Measurements from ENCODE around the gene FAM89B. TPM values are rescaled to one million over a fixed set of nuclear protein-coding genes. Genes with fewer than 3 reads are reported as not detected.

The FAM89B gene
- total RNA-seq, 1 donor from 2014 or later = 45.1 TPM

- DNase-seq (ENCODE audit: missing footprints) (peak; percentile 100), ATAC-seq (peak; percentile 91)
- intact Hi-C loops (cut with DNase I) = loop anchor here (2.0 kb wide), 3 partner anchors 37 to 75 kb away; partner anchors contain the start of gene RELA
These were observed 43.1 kb downstream of the FAM89B start, which contains the start of gene PCNX3 for GRCh38 chr11:65615229-65615949. TSS of gene PCNX3 (plus strand) at chr11:65615776. CDS start at chr11:65616312, 536 bp downstream.

GRCh38 chr11:65615950-65616574, 43.7 kb downstream of the FAM89B start:
- ATAC-seq (no peak), DNase-seq (ENCODE audit: missing footprints) (peak; percentile 86)
- intact Hi-C loops (cut with DNase I) = loop anchor here (2.0 kb wide), 3 partner anchors 37 to 75 kb away; partner anchors contain the start of gene RELA

GRCh38 chr11:65616575-65617001, 44.2 kb downstream of the FAM89B start:
- DNase-seq (ENCODE audit: missing footprints) (no peak), ATAC-seq (no peak)
- intact Hi-C loops (cut with DNase I) = no loop called here

- intact Hi-C loops (cut with DNase I) = no loop called here
- no peak for ATAC-seq
- no peak for DNase-seq (ENCODE audit: missing footprints)
These were observed 45.0 kb downstream of the FAM89B start for GRCh38 chr11:65617136-65617850.

GRCh38 chr11:65617990-65618751, 45.8 kb downstream of the FAM89B start:
- intact Hi-C loops (cut with DNase I) = no loop called here
- DNase-seq (ENCODE audit: missing footprints) = no peak
- no peak for ATAC-seq

GRCh38 chr11:65618763-65619162, 46.4 kb downstream of the FAM89B start:
- intact Hi-C loops (cut with DNase I) = no loop called here
- ATAC-seq = no peak
- no peak for DNase-seq (ENCODE audit: missing footprints)

GRCh38 chr11:65619281-65619928, 47.1 kb downstream of the FAM89B start:
- intact Hi-C loops (cut with DNase I) = no loop called here
- ATAC-seq = no peak
- DNase-seq (ENCODE audit: missing footprints) = no peak

GRCh38 chr11:65620666-65621065, 48.3 kb downstream of the FAM89B start:
- DNase-seq (ENCODE audit: missing footprints) (no peak), ATAC-seq (no peak)
- intact Hi-C loops (cut with DNase I) = no loop called here

- intact Hi-C loops (cut with DNase I) = no loop called here
- no peak for DNase-seq (ENCODE audit: missing footprints)
- ATAC-seq = no peak
These were observed 49.1 kb downstream of the FAM89B start for GRCh38 chr11:65621460-65621859.

GRCh38 chr11:65622011-65622410, 49.7 kb downstream of the FAM89B start:
- DNase-seq (ENCODE audit: missing footprints) = no peak
- no peak for ATAC-seq
- intact Hi-C loops (cut with DNase I) = no loop called here

- ATAC-seq (no peak), DNase-seq (ENCODE audit: missing footprints) (no peak)
- intact Hi-C loops (cut with DNase I) = no loop called here
These were observed 50.8 kb downstream of the FAM89B start for GRCh38 chr11:65623177-65623576.

Other genes with a start within 250 kb of the FAM89B start
- 51.6 TPM for gene DPF2, start 238.7 kb upstream of the FAM89B start, total RNA-seq
- gene TIGD3, start 217.8 kb upstream of the FAM89B start, total RNA-seq = 0.54 TPM
- gene SLC25A45, start 189.9 kb upstream of the FAM89B start, total RNA-seq = 5.6 TPM
- 8.2 TPM for gene FRMD8, start 185.9 kb upstream of the FAM89B start, total RNA-seq
- 457 TPM for gene NEAT1, start 149.7 kb upstream of the FAM89B start, total RNA-seq
- gene MALAT1, start 73.5 kb upstream of the FAM89B start, total RNA-seq = 5,781 TPM
- gene SCYL1, start 47.5 kb upstream of the FAM89B start, total RNA-seq = 55.6 TPM
- gene LTBP3, start 14.2 kb upstream of the FAM89B start, total RNA-seq = 72.3 TPM
- gene ZNRD2, start 2.1 kb upstream of the FAM89B start, total RNA-seq = 23.3 TPM
- 61.0 TPM for gene EHBP1L1, start 3.5 kb downstream of the FAM89B start, total RNA-seq
- gene KCNK7, start 23.3 kb downstream of the FAM89B start, total RNA-seq = 0.43 TPM
- gene MAP3K11, start 41.7 kb downstream of the FAM89B start, total RNA-seq = 40.0 TPM
- 12.4 TPM for gene PCNX3, start 43.2 kb downstream of the FAM89B start, total RNA-seq
- 28.2 TPM for gene SIPA1, start 65.6 kb downstream of the FAM89B start, total RNA-seq
- gene RELA, start 90.4 kb downstream of the FAM89B start, total RNA-seq = 36.7 TPM
- gene KAT5, start 139.7 kb downstream of the FAM89B start, total RNA-seq = 44.6 TPM
- gene RNASEH2C, start 148.3 kb downstream of the FAM89B start, total RNA-seq = 52.3 TPM
- gene AP5B1, start 208.4 kb downstream of the FAM89B start, total RNA-seq = 6.1 TPM
- gene OVOL1, start 214.5 kb downstream of the FAM89B start, total RNA-seq = not detected

Measured in Right ventricle myocardium inferior (tissue), 1 donor.